Measurements from ENCODE around the gene TSPEAR.

DNA sequence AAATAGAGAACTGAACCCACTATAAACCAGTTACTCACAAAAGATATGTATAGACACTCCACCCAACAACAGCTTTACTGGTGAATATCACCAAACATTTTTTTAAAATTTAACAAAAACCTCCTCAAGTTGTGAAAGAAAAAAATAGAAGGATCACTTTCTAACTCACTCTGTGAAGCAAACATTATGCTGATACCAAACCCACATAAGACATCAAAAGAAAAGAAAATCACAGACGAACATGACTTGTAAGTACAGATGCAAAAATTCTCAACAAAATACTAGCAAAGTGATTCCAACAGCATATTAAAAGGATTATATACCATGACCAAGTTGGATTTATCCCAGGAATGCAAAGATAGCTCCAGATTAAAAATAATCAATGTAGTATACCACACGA is 19.7 kb downstream of the TSPEAR start:
- TF ChIP-seq ATF2 (CRISPR knock-in tag; IDR thresholded peaks at IDR 0.05; ENCODE audit: borderline replicate concordance, low read depth) (no peak), CTCF (IDR thresholded peaks at IDR 0.05) (no peak), FOXP1 (CRISPR knock-in tag; IDR thresholded peaks at IDR 0.05; ENCODE audit: borderline replicate concordance) (no peak), GABPB1 (CRISPR knock-in tag; IDR thresholded peaks at IDR 0.05) (no peak)
- TF ChIP-seq, protein P1, sequence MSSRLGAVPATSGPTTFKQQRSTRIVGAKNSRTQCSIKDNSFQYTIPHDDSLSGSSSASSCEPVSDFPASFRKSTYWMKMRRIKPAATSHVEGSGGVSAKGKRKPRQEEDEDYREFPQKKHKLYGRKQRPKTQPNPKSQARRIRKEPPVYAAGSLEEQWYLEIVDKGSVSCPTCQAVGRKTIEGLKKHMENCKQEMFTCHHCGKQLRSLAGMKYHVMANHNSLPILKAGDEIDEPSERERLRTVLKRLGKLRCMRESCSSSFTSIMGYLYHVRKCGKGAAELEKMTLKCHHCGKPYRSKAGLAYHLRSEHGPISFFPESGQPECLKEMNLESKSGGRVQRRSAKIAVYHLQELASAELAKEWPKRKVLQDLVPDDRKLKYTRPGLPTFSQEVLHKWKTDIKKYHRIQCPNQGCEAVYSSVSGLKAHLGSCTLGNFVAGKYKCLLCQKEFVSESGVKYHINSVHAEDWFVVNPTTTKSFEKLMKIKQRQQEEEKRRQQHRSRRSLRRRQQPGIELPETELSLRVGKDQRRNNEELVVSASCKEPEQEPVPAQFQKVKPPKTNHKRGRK (CRISPR knock-in tag; IDR thresholded peaks at IDR 0.05; ENCODE audit: borderline replicate concordance) = no peak
